Ishikawa (cell line): ENCODE measurements around the gene NEK7.

ENCODE experiments used
- CEBPB ChIP-seq: IDR thresholded peaks from 2 replicates; pipeline ENCODE4 v1.6.1; 2012
- CREB1 ChIP-seq: IDR thresholded peaks from 2 replicates; pipeline ENCODE4 v1.6.1; 2012; ENCODE audit warnings: low read depth
- EGR1 ChIP-seq: IDR thresholded peaks from 2 replicates; pipeline ENCODE4 v1.6.1; 2012
- EP300 ChIP-seq: IDR thresholded peaks from 2 replicates; pipeline ENCODE4 v1.6.1; 2012; ENCODE audit warnings: borderline replicate concordance
- FOXM1 ChIP-seq: IDR thresholded peaks from 2 replicates; pipeline ENCODE4 v1.6.1; 2012; ENCODE audit warnings: low read depth, borderline replicate concordance
- MAX ChIP-seq: IDR thresholded peaks from 2 replicates; pipeline ENCODE4 v1.6.1; 2012
- NFIC ChIP-seq: IDR thresholded peaks from 2 replicates; pipeline ENCODE4 v1.6.1; 2012
- RAD21 ChIP-seq: IDR thresholded peaks from 2 replicates; pipeline ENCODE4 v1.6.1; 2012; ENCODE audit warnings: low read depth
- REST ChIP-seq: IDR thresholded peaks from 2 replicates; pipeline ENCODE4 v1.6.1; 2012; ENCODE audit warnings: low read depth, mild to moderate bottlenecking
- TAF1 ChIP-seq: IDR thresholded peaks from 2 replicates; pipeline ENCODE4 v1.6.1; 2012; ENCODE audit warnings: low read depth, mild to moderate bottlenecking
- TCF12 ChIP-seq: IDR thresholded peaks from 2 replicates; pipeline ENCODE4 v1.6.1; 2012; ENCODE audit warnings: low read depth
- TEAD4 ChIP-seq: IDR thresholded peaks from 2 replicates; pipeline ENCODE4 v1.6.1; 2012
- USF1 ChIP-seq: IDR thresholded peaks from 2 replicates; pipeline ENCODE4 v1.6.1; 2012
- YY1 ChIP-seq: IDR thresholded peaks from 2 replicates; pipeline ENCODE4 v1.6.1; 2012; ENCODE audit warnings: low read depth
- ZBTB7A ChIP-seq: IDR thresholded peaks from 2 replicates; pipeline ENCODE4 v1.6.1; 2012; ENCODE audit warnings: low read depth

The NEK7 gene

GRCh38 chr1:198135366-198135765 lies 21.4 kb upstream of the NEK7 start:
- TF ChIP-seq CEBPB = no peak
- no peak for TF ChIP-seq TEAD4
- TF ChIP-seq EP300 = no peak
- TF ChIP-seq TAF1 = no peak

GRCh38 chr1:198141668-198142351 lies 15.0 kb upstream of the NEK7 start:
- no peak for TF ChIP-seq USF1
- no peak for TF ChIP-seq CEBPB
- no peak for TF ChIP-seq REST
- TF ChIP-seq TCF12 = no peak
- no peak for TF ChIP-seq CREB1
- no peak for TF ChIP-seq FOXM1
- TF ChIP-seq TEAD4 = no peak
- TF ChIP-seq YY1 = no peak
- no peak for TF ChIP-seq EGR1
- no peak for TF ChIP-seq ZBTB7A
- TF ChIP-seq EP300 = no peak
- TF ChIP-seq MAX = no peak
- no peak for TF ChIP-seq RAD21
- no peak for TF ChIP-seq TAF1
- no peak for TF ChIP-seq NFIC

- no peak for TF ChIP-seq USF1
- no peak for TF ChIP-seq CREB1
- TF ChIP-seq NFIC = no peak
- TF ChIP-seq MAX = no peak
- TF ChIP-seq TCF12 = no peak
- no peak for TF ChIP-seq RAD21
- TF ChIP-seq FOXM1 = no peak
- TF ChIP-seq CEBPB = no peak
- TF ChIP-seq TAF1 = no peak
- no peak for TF ChIP-seq REST
- no peak for TF ChIP-seq EGR1
Measured at GRCh38 chr1:198143797-198144196, 13.0 kb upstream of the NEK7 start.

GRCh38 chr1:198147216-198147615 lies 9.6 kb upstream of the NEK7 start:
- TF ChIP-seq TCF12 (no peak), EGR1 (no peak), RAD21 (no peak), YY1 (no peak), MAX (no peak), FOXM1 (no peak), EP300 (no peak), USF1 (no peak), TEAD4 (no peak), REST (no peak), TAF1 (no peak), CREB1 (no peak)
